ENCODE measurements around the gene FCGR2B.
A peak's percentile ranks its signal among the peaks of the same experiment; 100 is the strongest.
"Not testable (repeated sequence)": the region's sequence is repeated elsewhere in the genome, so short reads cannot be mapped to it uniquely, and the experiment has no call there.

The FCGR2B gene

GRCh38 chr1:161662684-161663339, at the start of gene FCGR2B:
Gene FCGR2B, plus strand, starts transcription at chr1:161663143. Its CDS starts 99 bp downstream, at chr1:161663242.
- not testable (repeated sequence) for DNase-seq (ENCODE audit: low spot score)

DNA sequence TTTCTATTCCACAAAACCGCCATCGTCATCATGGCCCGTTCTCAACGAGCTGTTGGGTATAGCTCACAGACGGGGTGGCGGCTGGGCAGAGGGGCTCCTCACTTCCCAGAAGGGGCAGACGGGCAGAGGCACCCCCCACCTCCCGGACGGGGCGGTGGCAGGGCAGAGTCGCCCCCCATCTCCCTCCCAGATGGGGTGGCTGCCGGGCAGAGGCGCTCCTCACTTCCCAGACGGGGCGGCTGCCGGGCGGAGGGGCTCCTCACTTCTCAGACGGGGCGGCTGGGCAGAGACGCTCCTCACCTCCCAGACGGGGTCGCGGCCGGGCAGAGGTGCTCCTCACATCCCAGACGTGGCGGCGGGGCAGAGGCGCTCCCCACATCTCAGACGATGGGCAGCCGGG, 46.5 kb upstream of the FCGR2B start:
- not testable (repeated sequence) for DNase-seq (ENCODE audit: low spot score)

DNA sequence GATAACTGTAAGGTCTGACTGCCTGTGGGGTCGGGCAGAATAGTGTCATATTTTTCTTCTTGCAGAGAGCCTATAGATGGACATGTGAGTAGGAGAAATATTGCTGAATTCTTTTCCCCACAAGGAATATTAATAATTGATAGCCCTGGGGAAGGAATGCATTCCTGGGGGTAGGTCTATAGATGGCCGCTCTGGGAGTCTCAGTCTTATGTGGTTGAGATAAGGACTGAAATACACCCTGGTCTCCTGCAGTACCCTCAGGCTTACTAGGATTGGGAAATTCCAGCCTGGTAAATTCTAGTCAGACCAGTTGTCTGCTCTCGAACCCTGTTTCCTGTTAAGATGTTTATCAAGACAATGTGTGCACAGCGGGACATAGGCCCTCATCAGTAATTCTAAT, 44.4 kb upstream of the FCGR2B start:
- DNase-seq (ENCODE audit: low spot score): not testable (repeated sequence)

DNA sequence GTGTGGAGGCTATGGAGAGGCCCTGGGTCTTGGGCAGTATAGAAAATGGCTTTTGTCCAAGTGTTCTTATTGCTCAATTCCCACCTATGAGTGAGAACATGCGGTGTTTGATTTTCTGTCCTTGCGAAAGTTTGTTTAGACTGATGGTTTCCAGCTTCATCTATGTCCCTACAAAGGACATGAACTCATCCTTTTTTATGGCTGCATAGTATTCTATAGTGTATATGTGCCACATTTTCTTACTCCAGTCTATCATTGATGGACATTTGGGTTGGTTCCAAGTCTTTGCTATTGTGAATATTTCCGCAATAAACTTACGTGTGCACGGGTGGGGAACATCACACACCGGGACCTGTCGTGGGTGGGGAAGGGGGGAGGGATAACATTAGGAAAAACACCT, 42.5 kb upstream of the FCGR2B start:
- not testable (repeated sequence) for DNase-seq (ENCODE audit: low spot score)

- DNase-seq (ENCODE audit: low spot score): peak; percentile 76
Measured at GRCh38 chr1:161621181-161622000, 41.6 kb upstream of the FCGR2B start.

- DNase-seq (ENCODE audit: low spot score): not testable (repeated sequence)
Measured at GRCh38 chr1:161622054-161622453, 40.9 kb upstream of the FCGR2B start.

- not testable (repeated sequence) for DNase-seq (ENCODE audit: low spot score)
Measured at GRCh38 chr1:161623401-161624051, 39.4 kb upstream of the FCGR2B start.

DNA sequence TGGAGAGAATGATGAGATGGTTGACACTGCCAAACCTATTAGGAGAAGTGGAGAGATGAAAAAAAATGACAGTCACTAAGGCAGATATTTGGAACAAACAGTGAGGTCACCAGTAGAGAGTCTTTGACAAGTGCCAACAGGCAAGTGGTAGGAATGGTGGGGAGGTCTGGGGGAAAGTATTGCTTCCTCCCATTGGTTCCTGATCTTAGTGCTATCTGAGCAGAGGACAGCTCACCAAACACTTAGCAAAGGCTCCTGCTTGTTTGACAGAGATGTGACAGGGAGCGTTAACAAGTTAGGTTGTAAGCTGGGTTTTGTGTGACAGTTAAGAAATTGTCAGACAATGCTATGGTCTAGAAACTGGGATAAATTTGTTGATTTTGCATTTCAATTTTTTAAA, 38.3 kb upstream of the FCGR2B start:
- DNase-seq (ENCODE audit: low spot score): not testable (repeated sequence)

DNA sequence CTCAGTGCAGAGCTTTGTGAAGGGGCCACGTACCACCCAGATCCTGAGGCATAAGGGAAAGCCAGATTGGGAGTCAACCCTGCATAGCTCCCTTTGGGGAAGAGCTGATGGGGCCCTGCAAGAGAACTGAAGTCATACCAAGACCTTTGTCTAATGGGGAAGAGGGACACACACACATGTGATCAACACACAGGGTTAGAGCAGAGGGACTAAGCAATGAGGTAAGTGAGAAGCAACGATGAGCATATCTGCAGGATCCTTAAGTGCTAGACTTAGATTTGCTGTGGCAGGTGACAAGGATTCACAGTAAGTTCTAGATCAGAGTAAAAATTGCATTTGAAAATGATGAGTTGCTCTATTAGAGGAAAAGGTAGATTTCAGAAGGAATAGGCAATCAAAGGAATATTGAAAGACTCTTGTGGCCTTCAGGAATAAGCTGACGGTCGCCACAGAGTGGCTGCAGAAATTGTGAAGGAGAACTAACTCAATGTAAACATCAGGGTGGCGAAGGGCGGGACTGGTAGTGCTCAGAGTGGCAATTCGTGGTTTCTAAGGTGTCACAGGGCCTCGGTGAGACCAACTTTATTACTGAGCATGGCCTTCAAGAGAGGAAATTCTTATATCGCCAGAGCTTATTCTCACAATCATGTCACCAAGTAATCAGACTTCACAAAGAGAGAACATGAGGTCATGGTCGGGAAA, 36.3 kb upstream of the FCGR2B start:
- DNase-seq (ENCODE audit: low spot score): not testable (repeated sequence)

- not testable (repeated sequence) for DNase-seq (ENCODE audit: low spot score)
Measured at GRCh38 chr1:161630128-161630742, 32.7 kb upstream of the FCGR2B start.

GRCh38 chr1:161631076-161631475, 31.9 kb upstream of the FCGR2B start, which contains the start of gene FCGR3B:
Gene FCGR3B, minus strand, starts transcription at chr1:161631176. Its CDS starts 82 bp downstream, at chr1:161631094.
- no peak for DNase-seq (ENCODE audit: low spot score)

GRCh38 chr1:161634993-161635392, 27.9 kb upstream of the FCGR2B start:
- not testable (repeated sequence) for DNase-seq (ENCODE audit: low spot score)

GRCh38 chr1:161636189-161636782, 26.7 kb upstream of the FCGR2B start:
- DNase-seq (ENCODE audit: low spot score): not testable (repeated sequence)

- not testable (repeated sequence) for DNase-seq (ENCODE audit: low spot score)
Measured at GRCh38 chr1:161636976-161637375, 26.0 kb upstream of the FCGR2B start.

GRCh38 chr1:161638251-161638993, 24.5 kb upstream of the FCGR2B start:
- DNase-seq (ENCODE audit: low spot score): not testable (repeated sequence)

GRCh38 chr1:161639203-161639602, 23.7 kb upstream of the FCGR2B start:
- not testable (repeated sequence) for DNase-seq (ENCODE audit: low spot score)

GRCh38 chr1:161642697-161643096, 20.2 kb upstream of the FCGR2B start:
- not testable (repeated sequence) for DNase-seq (ENCODE audit: low spot score)

DNA sequence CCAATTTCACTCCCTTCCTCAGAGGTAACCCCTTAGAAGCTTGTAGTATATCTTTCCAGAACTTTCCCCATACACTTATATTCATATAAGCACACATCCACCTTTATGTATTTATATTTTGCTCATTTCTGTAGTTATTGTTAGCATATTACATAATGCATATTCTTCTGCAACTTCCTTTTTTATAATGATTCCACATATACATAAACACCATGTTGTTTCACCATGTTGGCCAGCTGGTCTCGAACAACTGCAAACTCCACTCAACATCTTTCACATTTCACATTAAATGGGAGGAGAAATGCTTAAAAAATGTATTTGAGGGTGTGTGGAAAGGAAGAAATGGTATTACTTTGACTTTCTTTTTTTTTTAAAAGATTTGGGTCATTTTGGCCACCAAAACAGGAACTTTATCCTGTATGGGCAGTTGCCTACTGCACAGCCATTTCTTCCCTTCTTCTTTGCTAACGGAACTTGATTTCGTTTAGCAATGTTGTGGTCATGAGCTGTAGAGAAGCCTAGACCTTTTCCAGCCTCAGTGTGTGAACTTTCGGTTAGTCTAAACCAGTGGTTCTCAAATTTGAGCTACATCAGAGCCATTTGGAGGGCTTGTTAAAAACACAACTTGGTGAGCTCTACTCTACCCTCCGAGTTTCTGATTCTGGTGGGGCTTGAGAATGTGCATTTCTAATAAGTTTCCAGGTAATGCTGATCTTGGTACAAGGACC, 19.3 kb upstream of the FCGR2B start:
- not testable (repeated sequence) for DNase-seq (ENCODE audit: low spot score)

DNA sequence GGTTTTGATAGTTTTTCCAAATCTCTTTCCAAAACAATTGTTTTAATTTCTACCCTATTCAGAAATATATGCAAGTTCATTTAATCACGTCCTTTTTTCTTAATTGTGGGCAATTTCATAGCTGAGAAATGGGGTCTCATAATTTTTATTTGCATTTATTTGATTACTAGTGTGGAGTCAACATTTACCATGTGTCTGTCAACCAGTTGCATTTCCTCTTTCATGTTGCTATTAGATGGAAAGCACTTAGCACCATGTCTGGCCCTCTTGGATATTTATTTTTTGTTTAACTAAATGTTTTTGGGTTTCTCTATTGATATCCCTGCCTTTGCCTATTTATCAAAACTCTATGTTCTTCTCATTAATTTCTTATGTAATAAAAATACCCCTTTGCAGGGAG, 18.1 kb upstream of the FCGR2B start:
- not testable (repeated sequence) for DNase-seq (ENCODE audit: low spot score)

Measured in AG20443 (cell line).